H1 (cell line): Measurements from ENCODE around the gene PPME1. TPM values are rescaled to one million over a fixed set of nuclear protein-coding genes. Genes with fewer than 3 reads are reported as not detected.

Source experiments
- CTCF ChIA-PET: fragments of 300-600 bp; sonication (Branson Sonifier 250); formaldehyde crosslinking; loops from one replicate; lab custom pipeline; 2021; ENCODE audit not compliant: partially characterized antibody; lab: Charles Lee
- POLR2A ChIA-PET: fragments of 300-600 bp; sonication (Branson Sonifier 250); formaldehyde crosslinking; loops from one replicate; lab custom pipeline; 2021; ENCODE audit warnings: inconsistent platforms; ENCODE audit not compliant: partially characterized antibody; lab: Charles Lee
- DNase-seq, 2 experiments: peaks; one replicate each; pipeline versions ENCODE4 v3.0.0 to v3.0.0-alpha.2; 2010 to 2022; ENCODE audit warnings: low spot score in 2 of 2, low read depth in 1 of 2, mixed read lengths in 1 of 2
- FAIRE-seq: peaks from 2 replicates; lab custom pipeline; 2011; peaks lifted over from hg19 to GRCh38; lab: Jason Lieb, UNC
- H2AFZ ChIP-seq: 2 replicates; pipeline ENCODE4 v1.8.1; 2012; ENCODE audit warnings: low read length, inconsistent platforms
- H2AK5ac ChIP-seq: 2 replicates; pipeline ENCODE4 v1.6.1; 2013; ENCODE audit warnings: low read depth, low read length
- H2BK120ac ChIP-seq: replicated peaks from 2 replicates; pipeline ENCODE3; 2013; ENCODE audit warnings: low read depth, low read length, inconsistent platforms
- H2BK12ac ChIP-seq: 2 replicates; pipeline ENCODE4 v1.6.1; 2013; ENCODE audit warnings: low read depth, low read length
- H2BK15ac ChIP-seq: 2 replicates; pipeline ENCODE4 v1.6.1; 2013; ENCODE audit warnings: low read length
- H2BK20ac ChIP-seq: 2 replicates; pipeline ENCODE4 v1.6.1; 2013; ENCODE audit warnings: low read length
- H2BK5ac ChIP-seq: 2 replicates; pipeline ENCODE4 v1.6.1; 2013; ENCODE audit warnings: low read depth, low read length
- H3K14ac ChIP-seq: 2 replicates; pipeline ENCODE4 v1.6.1; 2013; ENCODE audit warnings: inconsistent platforms; ENCODE audit not compliant: insufficient read length
- H3K18ac ChIP-seq: 2 replicates; pipeline ENCODE4 v1.6.1; 2013; ENCODE audit warnings: low read length; ENCODE audit errors: extremely low read depth
- H3K23ac ChIP-seq: 2 replicates; pipeline ENCODE4 v1.6.1; 2013; ENCODE audit warnings: inconsistent platforms; ENCODE audit not compliant: insufficient read length
- H3K23me2 ChIP-seq: 2 replicates; pipeline ENCODE4 v1.6.1; 2013; ENCODE audit warnings: low read depth, low read length
- H3K27ac ChIP-seq: 2 replicates; pipeline ENCODE4 v1.6.1; 2011; ENCODE audit warnings: low read depth, low read length, inconsistent platforms
- H3K27me3 ChIP-seq, 4 experiments: replicated peaks in 1 of 4; 1 replicate in 1 of 4; 2 replicates in 3 of 4; pipeline versions ENCODE4 v1.6.1 to v1.8.1; 2011 to 2013; ENCODE audit warnings: low read length in 3 of 4, mild to moderate bottlenecking in 3 of 4, inconsistent platforms in 2 of 4, mixed read lengths in 2 of 4, moderate library complexity in 1 of 4; ENCODE audit not compliant: control insufficient read depth in 3 of 4, insufficient read depth in 3 of 4; ENCODE audit errors: extremely low read depth in 1 of 4
- H3K36me3 ChIP-seq, 4 experiments: 2 replicates each; pipeline versions ENCODE4 v1.6.1 to v1.8.1; 2011 to 2013; ENCODE audit warnings: mild to moderate bottlenecking in 4 of 4, low read length in 3 of 4, moderate library complexity in 2 of 4, control low read depth in 1 of 4, inconsistent platforms in 1 of 4; ENCODE audit not compliant: insufficient read depth in 4 of 4, control insufficient read depth in 2 of 4
- H3K4ac ChIP-seq: replicated peaks from 2 replicates; pipeline ENCODE3; 2013; ENCODE audit warnings: low read length, low read depth, mixed read lengths, inconsistent platforms; ENCODE audit not compliant: insufficient read length
- H3K4me1 ChIP-seq, 4 experiments: replicated peaks in 1 of 4; 1 replicate in 1 of 4; 2 replicates in 3 of 4; pipeline versions ENCODE4 v1.6.1 to v1.8.1; 2011 to 2013; ENCODE audit warnings: low read length in 3 of 4, inconsistent platforms in 2 of 4, mixed read lengths in 1 of 4; ENCODE audit not compliant: insufficient read depth in 4 of 4, control insufficient read depth in 3 of 4
- H3K4me2 ChIP-seq, 2 experiments: 2 replicates each; pipeline versions ENCODE4 v1.6.1 to v1.8.1; 2011 to 2013; ENCODE audit warnings: low read depth in 2 of 2, low read length in 2 of 2, control low read depth in 1 of 2, inconsistent platforms in 1 of 2, mild to moderate bottlenecking in 1 of 2; ENCODE audit not compliant: insufficient read depth in 1 of 2
- H3K4me3 ChIP-seq, 4 experiments: fragments of 200-600, 300-600 bp in 1 of 4; sonication (generic), shearing (Covaris generic), sonication (Bioruptor Twin) in 1 of 4; 2 replicates each; pipeline versions ENCODE4 v1.5.1 to v1.8.1; 2011 to 2016; ENCODE audit warnings: low read length in 4 of 4, low read depth in 3 of 4, control low read depth in 2 of 4, inconsistent platforms in 2 of 4, mild to moderate bottlenecking in 2 of 4, mixed read lengths in 1 of 4, moderate library complexity in 1 of 4; ENCODE audit not compliant: insufficient read depth in 2 of 4; ENCODE audit errors: extremely low read depth in 1 of 4
- H3K56ac ChIP-seq: replicated peaks from 2 replicates; pipeline ENCODE3; 2013; ENCODE audit warnings: low read depth, mild to moderate bottlenecking, mixed read lengths, low read length, inconsistent platforms; ENCODE audit not compliant: insufficient read length
- H3K79me1 ChIP-seq: 2 replicates; pipeline ENCODE4 v1.6.1; 2013; ENCODE audit warnings: low read depth, low read length, control low read depth
- H3K79me2 ChIP-seq, 2 experiments: 2 replicates each; pipeline versions ENCODE4 v1.6.1 to v1.8.1; 2012 to 2013; ENCODE audit warnings: low read length in 2 of 2, mild to moderate bottlenecking in 2 of 2, inconsistent platforms in 1 of 2; ENCODE audit not compliant: insufficient read depth in 2 of 2, control insufficient read depth in 1 of 2
- H3K9ac ChIP-seq, 4 experiments: replicated peaks in 1 of 4; 1 replicate in 1 of 4; 2 replicates in 3 of 4; pipeline versions ENCODE4 v1.6.1 to v1.8.1; 2011 to 2013; ENCODE audit warnings: low read depth in 3 of 4, low read length in 3 of 4, control low read depth in 2 of 4, mild to moderate bottlenecking in 2 of 4, moderate library complexity in 2 of 4, inconsistent platforms in 1 of 4; ENCODE audit errors: extremely low read depth in 1 of 4
- H3K9me3 ChIP-seq, 2 experiments: 2 replicates each; pipeline versions ENCODE4 v1.6.1 to v1.8.1; 2012 to 2013; ENCODE audit warnings: mild to moderate bottlenecking in 2 of 2, moderate library complexity in 2 of 2, control low read depth in 1 of 2, inconsistent platforms in 1 of 2, low read depth in 1 of 2, low read length in 1 of 2, mixed read lengths in 1 of 2; ENCODE audit not compliant: insufficient read depth in 2 of 2
- H4K20me1 ChIP-seq, 2 experiments: replicated peaks in 1 of 2; 2 replicates each; pipeline versions ENCODE3 to v1.8.1; 2011 to 2013; ENCODE audit warnings: inconsistent platforms in 2 of 2, low read length in 2 of 2, mild to moderate bottlenecking in 1 of 2; ENCODE audit not compliant: insufficient read depth in 2 of 2, control insufficient read depth in 1 of 2
- H4K5ac ChIP-seq: 2 replicates; pipeline ENCODE4 v1.6.1; 2013; ENCODE audit warnings: low read length, low read depth, mixed read lengths, inconsistent platforms; ENCODE audit not compliant: insufficient read length
- H4K8ac ChIP-seq: 2 replicates; pipeline ENCODE4 v1.8.0; 2013; ENCODE audit warnings: mild to moderate bottlenecking, moderate library complexity, low read length, inconsistent platforms; ENCODE audit not compliant: insufficient read depth; ENCODE audit errors: extremely low read depth
- H4K91ac ChIP-seq: replicated peaks from 2 replicates; pipeline ENCODE3; 2013; ENCODE audit warnings: low read length, mixed read lengths, inconsistent platforms; ENCODE audit not compliant: insufficient read length
- CREB1 ChIP-seq: IDR thresholded peaks from 2 replicates; pipeline ENCODE4 v1.6.1; 2012; ENCODE audit warnings: inconsistent platforms
- JUN ChIP-seq: IDR thresholded peaks from 2 replicates; pipeline ENCODE4 v1.6.1; 2011; ENCODE audit warnings: low read depth, mild to moderate bottlenecking, improper control_type of control experiment, low read length
- USF2 ChIP-seq: IDR thresholded peaks from 2 replicates; pipeline ENCODE4 v1.6.1; 2011; ENCODE audit warnings: low read length, improper control_type of control experiment
- WGBS, 2 experiments: shearing (Covaris generic) in 1 of 2; methylation state at CpG; one replicate each; pipeline versions ENCODE4 v1.1.6 to v1.1.7; 2013 to 2015; ENCODE audit warnings: low lambda C conversion rate in 2 of 2, mixed read lengths in 2 of 2, inconsistent platforms in 1 of 2, low coverage in 1 of 2, missing lambda C conversion rate in 1 of 2; ENCODE audit not compliant: insufficient replicate concordance in 2 of 2, insufficient coverage in 1 of 2, insufficient read length in 1 of 2; ENCODE audit errors: extremely low coverage in 1 of 2, missing lambda C conversion rate in 1 of 2; 5-methylcytosine and 5-hydroxymethylcytosine counted together
- polyA plus RNA-seq, 7 experiments: library from polyadenylated mRNA; depleted of rRNA in 3 of 7; stranded (reverse) in 5 of 7; unstranded in 2 of 7; fragments of >200 nt in 5 of 7; fragments of 200-250 nt in 2 of 7; gene quantifications; 1 replicate in 5 of 7; 2 replicates in 1 of 7; 4 replicates in 1 of 7; pipeline versions ENCODE4 v1.2.1 to v1.2.3, GENCODE V29; 2011 to 2013; ENCODE audit warnings: missing spikeins in 2 of 7, mixed read lengths in 2 of 7
- total RNA-seq: library from RNA; stranded (reverse); fragmentation: NEBNext Ultra II Directional; extraction: Animal tissue kit (Norgen Biotek cat#: 25700); gene quantifications from 2 replicates; pipeline ENCODE4 v1.2.1, GENCODE V29; 2021

The PPME1 gene
- total and polyA plus RNA-seq, 2 of the 8 experiments (the other 6 are each of a cell fraction or from before 2014, with no cell fraction given), result 55.1 to 64.5 TPM

GRCh38 chr11:74203966-74204365, 32.9 kb downstream of the PPME1 start:
- H3K4me2 ChIP-seq, result no peak overlapping the region
- H2BK20ac ChIP-seq, result no peak overlapping the region
- no peak overlapping the region for H3K4me3 ChIP-seq
- H3K23me2 ChIP-seq, result no peaks in the 10 kb centered on the region
- TF ChIP-seq USF2, result no peak
- no peak for TF ChIP-seq JUN
- no peak for TF ChIP-seq CREB1
- H2AK5ac ChIP-seq, result no peak overlapping the region
- no peaks in the 10 kb centered on the region for H3K79me1 ChIP-seq
- DNase-seq, result no peak
- no peak overlapping the region for H2BK15ac ChIP-seq
- no peak for FAIRE-seq
- ChIA-PET CTCF (no interaction called here), POLR2A (no interaction called here)
- no peak overlapping the region for H3K9ac ChIP-seq
- H3K79me2 ChIP-seq, result no peaks in the 10 kb centered on the region
- H2BK5ac ChIP-seq, result no peak overlapping the region
- no peak overlapping the region for H2BK12ac ChIP-seq
- no peak overlapping the region for H3K4ac ChIP-seq
- no peak overlapping the region for H3K14ac ChIP-seq
- H3K23ac ChIP-seq, result no peak overlapping the region
- no peak overlapping the region for H2AFZ ChIP-seq
- H3K18ac ChIP-seq, result no peak overlapping the region
- H2BK120ac ChIP-seq, result no peak overlapping the region
- no peak overlapping the region for H3K56ac ChIP-seq
- H3K36me3 ChIP-seq, result peaks cover 0 to 6% (median under 1%) of the 10 kb centered on the region in 4 experiments; a peak in 3 of 8 replicates
- no peak overlapping the region for H4K91ac ChIP-seq
- no peak overlapping the region for H3K27ac ChIP-seq
- no peaks in the 10 kb centered on the region for H3K27me3 ChIP-seq
- H4K20me1 ChIP-seq, result no peaks in the 10 kb centered on the region
- H3K9me3 ChIP-seq, result no peaks in the 10 kb centered on the region
- peaks cover 0 to 2% (median 0%) of the 10 kb centered on the region in 4 experiments; a peak in 1 of 7 replicates for H3K4me1 ChIP-seq
- 94% methylated on average over 2 of the region's 2 CpGs; no CpG with 5 or more reads in 1 of the 2 experiments for WGBS, 2 experiments
- no peak overlapping the region for H4K5ac ChIP-seq
- no peak overlapping the region for H4K8ac ChIP-seq
